HUES6 (cell line): ENCODE results near the gene TNXB.
"Not testable (repeated sequence)": the region's sequence is repeated elsewhere in the genome, so short reads cannot be mapped to it uniquely, and the experiment has no call there.

Source experiments
- H3K27ac ChIP-seq: 2 replicates; pipeline ENCODE4 v1.7.0; 2013; ENCODE audit warnings: low read depth, mild to moderate bottlenecking, low read length, inconsistent platforms
- H3K27me3 ChIP-seq: 2 replicates; pipeline ENCODE4 v1.6.1; 2013; ENCODE audit warnings: low read length; ENCODE audit not compliant: control insufficient read depth, insufficient read depth
- H3K36me3 ChIP-seq: 2 replicates; pipeline ENCODE4 v1.6.1; 2013; ENCODE audit warnings: low read length; ENCODE audit not compliant: control insufficient read depth, insufficient read depth
- H3K4me1 ChIP-seq: 2 replicates; pipeline ENCODE4 v1.6.1; 2013; ENCODE audit warnings: low read length; ENCODE audit not compliant: control insufficient read depth, insufficient read depth
- H3K4me3 ChIP-seq: 2 replicates; pipeline ENCODE4 v1.5.1; 2013; ENCODE audit warnings: low read depth, low read length
- H3K9ac ChIP-seq: one replicate; pipeline ENCODE4 v1.6.1; 2013; ENCODE audit warnings: mild to moderate bottlenecking, low read length
- H3K9me3 ChIP-seq: 2 replicates; pipeline ENCODE4 v1.6.1; 2013; ENCODE audit warnings: low read depth, low read length; ENCODE audit not compliant: control insufficient read depth, insufficient read depth

TNXB gene

GRCh38 chr6:32007086-32007485 is 102.1 kb downstream of the TNXB start:
- not testable (repeated sequence) for H3K4me1 ChIP-seq, H3K9ac ChIP-seq, H3K27ac ChIP-seq, H3K9me3 ChIP-seq, H3K27me3 ChIP-seq, H3K36me3 ChIP-seq, H3K4me3 ChIP-seq

GRCh38 chr6:32005991-32006529 is 103.1 kb downstream of the TNXB start:
- not testable (repeated sequence) for H3K9me3 ChIP-seq, H3K27ac ChIP-seq, H3K36me3 ChIP-seq, H3K4me1 ChIP-seq, H3K4me3 ChIP-seq, H3K9ac ChIP-seq, H3K27me3 ChIP-seq

GRCh38 chr6:32005538-32005880 is 103.6 kb downstream of the TNXB start:
- H3K9ac ChIP-seq, H3K4me1 ChIP-seq, H3K36me3 ChIP-seq, H3K4me3 ChIP-seq, H3K27me3 ChIP-seq, H3K27ac ChIP-seq, H3K9me3 ChIP-seq: not testable (repeated sequence)

- H3K9me3 ChIP-seq, H3K4me3 ChIP-seq, H3K4me1 ChIP-seq, H3K9ac ChIP-seq, H3K36me3 ChIP-seq, H3K27me3 ChIP-seq, H3K27ac ChIP-seq: not testable (repeated sequence)
These were observed 104.1 kb downstream of the TNXB start for GRCh38 chr6:32004864-32005537.

GRCh38 chr6:32004393-32004792 is 104.7 kb downstream of the TNXB start:
- not testable (repeated sequence) for H3K4me3 ChIP-seq, H3K36me3 ChIP-seq, H3K9ac ChIP-seq, H3K4me1 ChIP-seq, H3K9me3 ChIP-seq, H3K27me3 ChIP-seq, H3K27ac ChIP-seq

- H3K27ac ChIP-seq, H3K4me1 ChIP-seq, H3K27me3 ChIP-seq, H3K9ac ChIP-seq, H3K36me3 ChIP-seq, H3K4me3 ChIP-seq, H3K9me3 ChIP-seq: not testable (repeated sequence)
These were observed 105.8 kb downstream of the TNXB start for GRCh38 chr6:32003301-32003700.

GRCh38 chr6:32002546-32003268 is 106.4 kb downstream of the TNXB start:
- not testable (repeated sequence) for H3K4me1 ChIP-seq, H3K27me3 ChIP-seq, H3K27ac ChIP-seq, H3K9ac ChIP-seq, H3K9me3 ChIP-seq, H3K4me3 ChIP-seq, H3K36me3 ChIP-seq

GRCh38 chr6:31996385-31996784 is 112.8 kb downstream of the TNXB start:
- H3K9me3 ChIP-seq, H3K27ac ChIP-seq, H3K36me3 ChIP-seq, H3K4me3 ChIP-seq, H3K9ac ChIP-seq, H3K4me1 ChIP-seq, H3K27me3 ChIP-seq: not testable (repeated sequence)

GRCh38 chr6:31994421-31994820 is 114.7 kb downstream of the TNXB start:
- H3K9ac ChIP-seq, H3K27ac ChIP-seq, H3K9me3 ChIP-seq, H3K27me3 ChIP-seq, H3K4me3 ChIP-seq, H3K4me1 ChIP-seq, H3K36me3 ChIP-seq: not testable (repeated sequence)
